ENCODE results near the gene PTPRR.
A peak's percentile ranks its signal among the peaks of the same experiment; 100 is the strongest.

The PTPRR gene

GRCh38 chr12:70626180-70626579 is 294.4 kb downstream of the PTPRR start:
- Mint-ChIP-seq H3K27ac (no peak overlapping the region), H3K36me3 (ENCODE audit: low read depth) (no peaks in the 10 kb centered on the region), H3K9me3 (no peaks in the 10 kb centered on the region), H3K27me3 (no peaks in the 10 kb centered on the region), H3K4me3 (no peak overlapping the region), H3K4me1 (ENCODE audit: low read depth) (no peaks in the 10 kb centered on the region)
- intact Hi-C loops (cut with micrococcal nuclease) = no loop called here

- H3K4me1 Mint-ChIP-seq (ENCODE audit: low read depth) = no peaks in the 10 kb centered on the region
- H3K9me3 Mint-ChIP-seq = no peaks in the 10 kb centered on the region
- H3K27me3 Mint-ChIP-seq = no peaks in the 10 kb centered on the region
- intact Hi-C loops (cut with micrococcal nuclease) = no loop called here
- no peak overlapping the region for H3K4me3 Mint-ChIP-seq
- no peaks in the 10 kb centered on the region for H3K36me3 Mint-ChIP-seq (ENCODE audit: low read depth)
- no peak overlapping the region for H3K27ac Mint-ChIP-seq
Observed at GRCh38 chr12:70619471-70620152, 300.9 kb downstream of the PTPRR start.

GRCh38 chr12:70618371-70618770 is 302.2 kb downstream of the PTPRR start:
- H3K4me3 Mint-ChIP-seq = no peak overlapping the region
- H3K4me1 Mint-ChIP-seq (ENCODE audit: low read depth) = no peaks in the 10 kb centered on the region
- H3K27me3 Mint-ChIP-seq = peaks cover 3% of the 10 kb centered on the region
- no peaks in the 10 kb centered on the region for H3K9me3 Mint-ChIP-seq
- intact Hi-C loops (cut with micrococcal nuclease) = no loop called here
- H3K36me3 Mint-ChIP-seq (ENCODE audit: low read depth) = no peaks in the 10 kb centered on the region
- H3K27ac Mint-ChIP-seq = no peak overlapping the region

DNA sequence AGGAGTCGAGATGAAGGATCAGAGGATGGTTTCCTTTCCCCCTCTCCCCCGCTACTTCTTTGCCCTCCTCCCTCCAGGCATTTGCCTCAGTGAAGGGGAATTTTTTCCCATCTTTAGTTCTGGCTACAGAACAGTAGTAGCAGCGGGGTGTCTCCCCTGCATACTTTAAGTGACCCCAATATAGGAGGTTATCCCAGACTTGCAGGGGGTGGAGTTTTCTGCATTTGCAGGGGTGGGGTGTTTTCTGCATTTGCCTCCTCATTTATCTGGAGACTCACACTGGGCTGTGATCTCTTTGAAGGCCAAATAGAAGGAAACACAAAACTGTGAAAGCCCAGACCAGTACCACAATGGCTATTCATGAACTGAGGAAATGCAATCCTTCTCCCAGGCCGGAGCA is 303.1 kb downstream of the PTPRR start:
- no peak overlapping the region for H3K27ac Mint-ChIP-seq
- H3K9me3 Mint-ChIP-seq = no peaks in the 10 kb centered on the region
- H3K4me1 Mint-ChIP-seq (ENCODE audit: low read depth) = no peaks in the 10 kb centered on the region
- intact Hi-C loops (cut with micrococcal nuclease) = no loop called here
- H3K27me3 Mint-ChIP-seq = peaks cover 3% of the 10 kb centered on the region
- no peaks in the 10 kb centered on the region for H3K36me3 Mint-ChIP-seq (ENCODE audit: low read depth)
- no peak overlapping the region for H3K4me3 Mint-ChIP-seq

- no peak overlapping the region for H3K4me3 Mint-ChIP-seq
- no peak overlapping the region for H3K27ac Mint-ChIP-seq
- peaks cover 2% of the 10 kb centered on the region for H3K4me1 Mint-ChIP-seq (ENCODE audit: low read depth)
- H3K27me3 Mint-ChIP-seq = peaks cover 14% of the 10 kb centered on the region
- intact Hi-C loops (cut with micrococcal nuclease) = no loop called here
- no peaks in the 10 kb centered on the region for H3K36me3 Mint-ChIP-seq (ENCODE audit: low read depth)
- no peaks in the 10 kb centered on the region for H3K9me3 Mint-ChIP-seq
Observed at GRCh38 chr12:70615174-70615866, 305.2 kb downstream of the PTPRR start.

GRCh38 chr12:70609739-70610491 is 310.6 kb downstream of the PTPRR start:
- Mint-ChIP-seq H3K27ac (no peak overlapping the region), H3K9me3 (no peaks in the 10 kb centered on the region), H3K4me3 (peak overlapping the region; percentile 58), H3K4me1 (ENCODE audit: low read depth) (peaks cover 5% of the 10 kb centered on the region), H3K27me3 (peaks cover 36% of the 10 kb centered on the region), H3K36me3 (ENCODE audit: low read depth) (no peaks in the 10 kb centered on the region)
- intact Hi-C loops (cut with micrococcal nuclease) = no loop called here

- Mint-ChIP-seq H3K36me3 (ENCODE audit: low read depth) (no peaks in the 10 kb centered on the region), H3K4me3 (peak overlapping the region; percentile 39), H3K4me1 (ENCODE audit: low read depth) (peaks cover 5% of the 10 kb centered on the region), H3K27ac (no peak overlapping the region), H3K27me3 (peaks cover 36% of the 10 kb centered on the region), H3K9me3 (no peaks in the 10 kb centered on the region)
- intact Hi-C loops (cut with micrococcal nuclease) = no loop called here
Observed at GRCh38 chr12:70609203-70609602, 311.3 kb downstream of the PTPRR start.

DNA sequence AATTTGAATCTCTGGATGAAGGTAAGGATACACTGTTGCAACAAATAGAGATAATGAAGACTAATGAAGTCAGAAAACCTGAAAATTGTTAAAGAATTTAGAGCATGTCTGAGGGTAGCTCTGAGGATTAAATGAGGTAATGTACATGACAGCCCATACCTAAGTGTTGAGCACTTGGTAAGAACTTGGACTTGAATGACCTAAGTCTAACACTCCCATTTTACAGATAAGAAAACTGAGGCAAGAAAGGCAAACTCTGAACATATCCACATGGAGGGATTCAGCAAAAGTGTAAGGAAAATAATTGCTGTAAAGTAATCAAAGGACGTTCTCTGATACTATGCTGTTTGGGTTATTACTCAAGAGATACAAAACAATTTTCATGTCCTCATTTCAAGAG is 312.4 kb downstream of the PTPRR start:
- no peaks in the 10 kb centered on the region for H3K36me3 Mint-ChIP-seq (ENCODE audit: low read depth)
- intact Hi-C loops (cut with micrococcal nuclease) = no loop called here
- H3K4me1 Mint-ChIP-seq (ENCODE audit: low read depth) = peaks cover 5% of the 10 kb centered on the region
- no peaks in the 10 kb centered on the region for H3K9me3 Mint-ChIP-seq
- peaks cover 33% of the 10 kb centered on the region for H3K27me3 Mint-ChIP-seq
- no peak overlapping the region for H3K27ac Mint-ChIP-seq
- no peak overlapping the region for H3K4me3 Mint-ChIP-seq

DNA sequence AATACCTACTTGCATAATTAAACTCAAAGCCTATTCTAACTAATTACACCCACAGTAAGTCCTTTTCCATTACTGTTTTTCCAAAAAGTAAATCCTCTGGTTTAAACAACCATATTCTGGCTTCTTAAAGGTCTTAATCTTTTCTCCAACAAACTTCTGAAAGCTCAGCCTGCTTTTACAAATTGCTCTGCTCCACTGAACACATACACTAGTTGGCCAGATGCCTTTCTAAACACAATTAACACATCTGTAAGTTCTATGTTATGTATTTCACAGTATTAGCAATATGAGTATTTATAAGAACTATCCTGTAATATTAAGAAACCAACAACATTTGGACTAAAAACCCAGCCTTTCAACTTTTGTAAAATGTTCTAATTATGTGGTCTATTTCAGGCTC is 313.4 kb downstream of the PTPRR start:
- H3K36me3 Mint-ChIP-seq (ENCODE audit: low read depth) = no peaks in the 10 kb centered on the region
- peaks cover 5% of the 10 kb centered on the region for H3K4me1 Mint-ChIP-seq (ENCODE audit: low read depth)
- intact Hi-C loops (cut with micrococcal nuclease) = no loop called here
- no peak overlapping the region for H3K4me3 Mint-ChIP-seq
- H3K9me3 Mint-ChIP-seq = no peaks in the 10 kb centered on the region
- peaks cover 33% of the 10 kb centered on the region for H3K27me3 Mint-ChIP-seq
- H3K27ac Mint-ChIP-seq = no peak overlapping the region

DNA sequence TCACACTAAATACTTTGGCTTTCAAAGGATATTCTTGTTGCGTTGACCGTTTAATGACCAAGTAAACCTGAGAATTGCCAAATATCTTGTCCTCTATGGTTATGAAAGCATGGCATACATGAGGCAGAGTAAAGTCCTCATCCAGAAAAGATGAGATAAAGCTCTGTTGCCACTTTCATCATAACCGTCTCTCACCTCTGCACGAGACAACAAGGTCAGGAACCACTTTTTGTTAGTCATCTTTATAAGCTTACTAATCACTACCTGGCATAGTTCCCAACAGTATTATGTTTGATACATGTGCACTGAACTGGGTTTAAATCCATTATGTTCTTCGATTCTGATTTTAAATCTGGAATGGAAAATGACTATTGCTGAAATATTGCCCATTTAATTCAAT is 314.6 kb downstream of the PTPRR start:
- Mint-ChIP-seq H3K27me3 (peaks cover 29% of the 10 kb centered on the region), H3K36me3 (ENCODE audit: low read depth) (no peaks in the 10 kb centered on the region), H3K9me3 (no peaks in the 10 kb centered on the region), H3K4me3 (no peak overlapping the region), H3K27ac (no peak overlapping the region), H3K4me1 (ENCODE audit: low read depth) (peaks cover 5% of the 10 kb centered on the region)
- intact Hi-C loops (cut with micrococcal nuclease) = no loop called here

- Mint-ChIP-seq H3K4me3 (no peak overlapping the region), H3K4me1 (ENCODE audit: low read depth) (no peaks in the 10 kb centered on the region), H3K27me3 (peaks cover 19% of the 10 kb centered on the region), H3K27ac (no peak overlapping the region), H3K36me3 (ENCODE audit: low read depth) (no peaks in the 10 kb centered on the region), H3K9me3 (no peaks in the 10 kb centered on the region)
- intact Hi-C loops (cut with micrococcal nuclease) = no loop called here
Observed at GRCh38 chr12:70604662-70605061, 315.9 kb downstream of the PTPRR start.

DNA sequence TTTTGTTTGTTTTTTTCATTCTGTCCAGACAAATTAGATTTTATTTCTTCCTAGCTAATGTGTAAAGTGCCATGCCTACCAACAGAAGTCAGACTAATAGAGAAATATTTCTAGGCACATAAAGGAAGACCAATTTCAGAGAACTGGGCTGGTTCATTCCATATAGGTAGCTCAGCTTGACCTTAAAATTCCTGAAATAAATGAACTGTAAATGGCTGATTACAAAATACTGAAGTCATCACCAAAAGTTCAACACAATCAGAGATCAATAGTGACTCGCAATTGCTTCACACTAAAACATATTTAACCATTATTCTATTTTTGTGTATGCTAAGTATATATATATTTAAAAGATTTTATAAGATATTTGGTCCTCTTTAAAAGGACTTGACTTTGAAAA is 317.5 kb downstream of the PTPRR start:
- Mint-ChIP-seq H3K4me1 (ENCODE audit: low read depth) (no peaks in the 10 kb centered on the region), H3K4me3 (no peak overlapping the region), H3K27ac (no peak overlapping the region), H3K36me3 (ENCODE audit: low read depth) (no peaks in the 10 kb centered on the region), H3K9me3 (no peaks in the 10 kb centered on the region), H3K27me3 (peaks cover 6% of the 10 kb centered on the region)
- intact Hi-C loops (cut with micrococcal nuclease) = no loop called here

GRCh38 chr12:70598467-70599193 is 321.9 kb downstream of the PTPRR start:
- intact Hi-C loops (cut with micrococcal nuclease) = loop anchor here (10.0 kb wide), 1 partner anchor 1146 kb away; no protein-coding TSS in a partner anchor
- no peaks in the 10 kb centered on the region for H3K4me1 Mint-ChIP-seq (ENCODE audit: low read depth)
- no peak overlapping the region for H3K4me3 Mint-ChIP-seq
- H3K9me3 Mint-ChIP-seq = no peaks in the 10 kb centered on the region
- no peak overlapping the region for H3K27ac Mint-ChIP-seq
- H3K36me3 Mint-ChIP-seq (ENCODE audit: low read depth) = no peaks in the 10 kb centered on the region
- peaks cover 4% of the 10 kb centered on the region for H3K27me3 Mint-ChIP-seq

- no peak overlapping the region for H3K27ac Mint-ChIP-seq
- no peaks in the 10 kb centered on the region for H3K9me3 Mint-ChIP-seq
- peaks cover 1% of the 10 kb centered on the region for H3K27me3 Mint-ChIP-seq
- intact Hi-C loops (cut with micrococcal nuclease) = loop anchor here (5.0 to 10.0 kb wide), 2 partner anchors 140 to 1152 kb away; no protein-coding TSS in a partner anchor
- no peaks in the 10 kb centered on the region for H3K4me1 Mint-ChIP-seq (ENCODE audit: low read depth)
- no peaks in the 10 kb centered on the region for H3K36me3 Mint-ChIP-seq (ENCODE audit: low read depth)
- H3K4me3 Mint-ChIP-seq = no peak overlapping the region
Observed at GRCh38 chr12:70592664-70593063, 327.9 kb downstream of the PTPRR start.
